ENCODE data around the gene TENT4B.

Gene TENT4B

GRCh38 chr16:50204453-50205108 is 51.5 kb downstream of the TENT4B start:
- ChIA-PET CTCF (no interaction called here), POLR2A (interaction anchor here (1.1 to 1.4 kb wide), 2 partner anchors 52 to 139 kb away, joined by 3 to 6 read pairs; partner anchors contain the start of gene HEATR3)
- TF ChIP-seq ELF4 (IDR thresholded peaks at IDR 0.05) (no peak), SUZ12 (IDR thresholded peaks at IDR 0.05) (no peak)
- no peak for DNase-seq (ENCODE audit: extremely low spot score)

GRCh38 chr16:50207652-50208051 is 54.5 kb downstream of the TENT4B start:
- DNase-seq (ENCODE audit: extremely low spot score) = no peak
- POLR2A ChIA-PET = interaction anchor here (1.6 kb wide), 1 partner anchor 142 kb away, joined by 3 read pairs; the partner anchor contains the start of gene HEATR3
- CTCF ChIA-PET = interaction anchor here (0.8 to 1.1 kb wide), 2 partner anchors 11 to 140 kb away, joined by 3 read pairs; no protein-coding TSS in a partner anchor
- no peak for TF ChIP-seq TARDBP (IDR thresholded peaks at IDR 0.05)
- no peak for TF ChIP-seq ZNF384 (IDR thresholded peaks at IDR 0.05)
- peak; percentile 80 for TF ChIP-seq PKNOX1 (IDR thresholded peaks at IDR 0.05)

GRCh38 chr16:50208460-50208931 is 55.4 kb downstream of the TENT4B start:
- TF ChIP-seq ZNF384 (IDR thresholded peaks at IDR 0.05) (0 out of 2 replicates have a peak, but pooled peaks have one; percentile 58), PKNOX1 (IDR thresholded peaks at IDR 0.05) (no peak)
- ChIA-PET POLR2A (interaction anchor here (1.6 kb wide), 1 partner anchor 143 kb away, joined by 3 read pairs; the partner anchor contains the start of gene HEATR3), CTCF (interaction anchor here (0.6 to 3.2 kb wide), 3 partner anchors 141 to 334 kb away, joined by 3 to 19 read pairs (median 4); partner anchors contain the start of gene CNEP1R1)
- DNase-seq (ENCODE audit: extremely low spot score) = no peak

- ChIA-PET POLR2A (interaction anchor here (1.4 to 3.0 kb wide), 3 partner anchors 53 to 185 kb away, joined by 3 to 12 read pairs (median 5); partner anchors contain the start of genes CNEP1R1 and HEATR3), CTCF (interaction anchor here (0.5 to 3.2 kb wide), 18 partner anchors 11 to 456 kb away, joined by 3 to 27 read pairs (median 6); partner anchors contain the start of gene CNEP1R1)
- no peak for TF ChIP-seq TARDBP (IDR thresholded peaks at IDR 0.05)
- peak; percentile 36; the same call in 1 of the 2 replicates for TF ChIP-seq PKNOX1 (IDR thresholded peaks at IDR 0.05)
- TF ChIP-seq SUZ12 (IDR thresholded peaks at IDR 0.05) = no peak
- DNase-seq (ENCODE audit: extremely low spot score) = no peak
These were observed 56.6 kb downstream of the TENT4B start for GRCh38 chr16:50209546-50210265.

GRCh38 chr16:50210266-50211038 is 57.3 kb downstream of the TENT4B start:
- TF ChIP-seq BHLHE40 (IDR thresholded peaks at IDR 0.05; ENCODE audit: borderline replicate concordance) (no peak), FOXK2 (IDR thresholded peaks at IDR 0.05) (no peak), SP1 (IDR thresholded peaks at IDR 0.05) (no peak), TARDBP (IDR thresholded peaks at IDR 0.05) (no peak), NFRKB (IDR thresholded peaks at IDR 0.05) (no peak), L3MBTL2 (conservative IDR thresholded peaks at IDR 0.05) (no peak), HDGF (IDR thresholded peaks at IDR 0.05; ENCODE audit: borderline replicate concordance) (no peak), ELF4 (IDR thresholded peaks at IDR 0.05) (no peak), ARNT (IDR thresholded peaks at IDR 0.05) (no peak), ZNF384 (IDR thresholded peaks at IDR 0.05) (no peak), LEF1 (IDR thresholded peaks at IDR 0.05; ENCODE audit: borderline replicate concordance) (no peak), FOXM1 (IDR thresholded peaks at IDR 0.05; ENCODE audit: borderline replicate concordance) (no peak), CTBP1 (IDR thresholded peaks at IDR 0.05; ENCODE audit: borderline replicate concordance) (no peak), PKNOX1 (IDR thresholded peaks at IDR 0.05) (no peak), SUZ12 (IDR thresholded peaks at IDR 0.05) (no peak), FOXA1 (IDR thresholded peaks at IDR 0.05) (no peak)
- ChIA-PET POLR2A (interaction anchor here (0.5 to 3.0 kb wide), 5 partner anchors 54 to 1540 kb away, joined by 3 to 12 read pairs (median 3); partner anchors contain the start of genes CNEP1R1 and HEATR3), CTCF (interaction anchor here (0.5 to 3.2 kb wide), 22 partner anchors 10 to 455 kb away, joined by 3 to 27 read pairs (median 5); partner anchors contain the start of gene CNEP1R1)
- DNase-seq (ENCODE audit: extremely low spot score) = peak; percentile 64
